Measurements from ENCODE around the gene TARS2.
A peak's percentile ranks its signal among the peaks of the same experiment; 100 is the strongest.

TARS2 gene

DNA sequence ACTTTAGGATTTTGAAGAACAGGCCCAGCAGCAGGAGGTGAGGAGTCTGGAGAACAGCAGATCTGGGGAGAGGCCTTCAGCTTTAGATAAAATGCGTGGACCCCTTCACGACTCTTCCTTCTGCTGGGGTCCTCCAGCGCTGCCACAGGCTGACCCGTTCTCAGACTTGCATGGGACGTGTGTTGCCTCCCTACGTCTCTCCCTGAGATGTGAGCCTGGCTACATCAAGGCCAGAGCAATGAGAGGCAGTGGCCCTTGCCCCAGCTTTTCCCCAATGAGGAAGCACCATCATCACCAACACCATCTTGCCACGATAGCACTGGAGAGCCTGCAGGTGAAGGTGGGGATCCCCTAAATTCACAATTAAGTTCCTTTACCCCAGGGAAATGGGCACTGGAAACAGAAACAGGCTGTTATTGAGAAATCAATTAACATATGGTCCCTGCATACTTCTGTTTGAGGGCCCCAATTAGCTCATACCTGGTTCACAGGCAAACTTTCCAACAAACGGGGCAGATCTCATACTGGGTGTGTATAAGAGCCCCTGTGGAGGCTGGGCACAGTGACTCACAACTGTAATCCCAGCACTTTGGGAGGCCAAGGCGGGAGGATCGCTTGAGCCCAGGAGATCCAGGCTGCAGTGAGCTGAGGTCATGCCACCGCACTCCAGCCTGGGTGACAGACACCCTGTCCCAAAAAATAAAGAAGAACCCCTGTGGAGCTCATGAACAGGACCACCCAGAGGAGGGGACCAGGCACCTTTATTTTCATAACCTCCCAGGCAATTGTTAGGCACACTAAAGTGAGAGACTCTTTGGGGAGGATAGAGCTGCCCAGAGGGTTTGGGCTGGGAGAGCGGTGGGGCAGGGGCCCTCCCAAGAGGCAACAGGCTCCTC is 49.9 kb downstream of the TARS2 start:
- DNase-seq = no peak

DNA sequence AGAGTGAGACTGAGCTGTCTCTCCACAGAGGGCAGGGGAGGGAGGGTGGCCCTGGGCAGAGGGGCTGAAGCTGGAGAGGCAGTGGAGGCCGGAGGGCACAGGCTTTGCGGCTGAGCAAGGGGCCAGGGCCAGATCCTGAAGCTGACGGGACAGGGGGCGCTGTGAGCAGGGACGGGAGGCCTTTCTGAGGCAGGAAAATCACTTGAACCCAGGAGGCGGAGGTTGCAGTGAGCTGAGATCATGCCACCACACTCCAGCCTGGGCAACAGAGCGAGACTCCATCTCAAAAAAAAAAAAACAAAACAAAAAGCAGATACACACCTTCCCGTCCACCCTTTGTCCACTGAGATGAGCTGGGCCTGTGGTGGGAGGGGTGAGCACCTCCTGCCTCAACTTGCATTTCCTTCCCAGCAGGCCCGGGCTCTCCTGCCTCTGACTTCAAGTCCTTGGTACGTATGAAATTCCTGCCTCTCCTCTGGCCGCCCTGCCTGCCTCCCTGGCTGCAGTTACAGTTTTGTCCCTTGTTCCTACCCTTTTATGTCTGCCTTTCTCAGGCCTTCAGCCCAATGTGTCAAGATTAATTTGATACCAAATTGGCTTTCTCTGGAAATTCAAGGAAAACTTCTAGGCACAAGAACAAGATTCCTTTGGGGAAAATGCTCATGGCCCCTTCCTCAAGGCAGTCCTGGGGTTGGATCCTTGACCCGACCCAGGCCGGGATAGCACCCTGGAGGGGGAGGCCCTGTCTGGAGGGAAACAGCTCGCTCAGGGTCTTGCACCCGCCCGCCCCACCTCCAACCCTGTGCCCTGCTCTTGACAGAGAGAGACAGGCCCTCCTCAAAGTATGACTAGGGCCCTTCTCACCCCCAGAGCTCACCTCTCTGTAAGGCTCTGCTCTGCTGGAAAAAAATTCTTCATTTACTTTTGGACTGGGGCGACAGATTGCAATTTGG is 50.8 kb downstream of the TARS2 start:
- no peak for DNase-seq

DNA sequence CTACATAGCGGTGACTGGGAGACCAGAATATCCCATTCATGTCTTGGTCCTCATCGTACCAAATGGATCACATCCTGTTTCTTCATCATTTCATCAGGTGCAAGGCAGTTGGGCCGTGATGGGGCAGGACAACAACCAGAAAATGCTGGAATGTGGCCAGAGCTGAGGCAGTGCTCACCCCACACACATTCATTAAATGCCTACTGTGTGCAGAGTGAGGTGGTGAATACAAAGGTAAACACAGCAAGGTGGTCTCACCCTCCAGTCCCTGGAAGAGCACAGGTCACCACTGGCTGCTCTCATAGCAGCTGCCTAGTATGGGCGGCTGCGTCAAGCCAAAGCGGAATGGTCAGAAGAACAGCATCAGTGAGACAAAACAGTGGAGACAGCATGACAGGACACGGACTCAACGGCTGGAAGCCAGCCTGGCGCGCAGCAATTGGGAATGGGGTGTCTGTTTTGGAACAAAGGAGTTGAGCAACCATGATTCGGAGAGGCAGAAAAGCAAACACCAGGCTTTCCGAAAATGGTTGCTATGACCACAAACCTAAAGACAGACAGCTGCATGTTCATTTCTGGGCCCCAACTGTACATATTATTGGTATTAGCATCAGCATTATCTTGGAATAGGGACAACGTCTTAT is 56.4 kb downstream of the TARS2 start:
- DNase-seq = no peak

DNA sequence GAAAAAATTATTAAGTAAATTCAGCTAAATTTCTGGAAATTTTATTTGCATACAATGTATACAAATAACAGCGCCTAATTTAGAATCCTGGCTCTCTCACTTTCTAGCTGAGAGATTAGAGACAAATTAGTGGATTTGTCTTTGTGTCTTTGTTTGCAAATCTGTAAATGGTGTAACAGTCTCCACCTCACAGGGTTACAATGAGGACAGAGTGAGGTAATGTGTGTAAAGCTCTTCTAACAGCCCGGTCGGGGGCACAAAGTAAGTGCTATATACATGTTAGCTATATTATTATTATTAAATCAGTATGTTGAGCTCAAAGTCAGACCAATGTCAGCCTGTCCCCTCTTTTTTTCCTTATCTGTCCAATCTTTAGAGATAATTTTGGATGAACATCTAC is 57.0 kb downstream of the TARS2 start:
- no peak for DNase-seq

DNA sequence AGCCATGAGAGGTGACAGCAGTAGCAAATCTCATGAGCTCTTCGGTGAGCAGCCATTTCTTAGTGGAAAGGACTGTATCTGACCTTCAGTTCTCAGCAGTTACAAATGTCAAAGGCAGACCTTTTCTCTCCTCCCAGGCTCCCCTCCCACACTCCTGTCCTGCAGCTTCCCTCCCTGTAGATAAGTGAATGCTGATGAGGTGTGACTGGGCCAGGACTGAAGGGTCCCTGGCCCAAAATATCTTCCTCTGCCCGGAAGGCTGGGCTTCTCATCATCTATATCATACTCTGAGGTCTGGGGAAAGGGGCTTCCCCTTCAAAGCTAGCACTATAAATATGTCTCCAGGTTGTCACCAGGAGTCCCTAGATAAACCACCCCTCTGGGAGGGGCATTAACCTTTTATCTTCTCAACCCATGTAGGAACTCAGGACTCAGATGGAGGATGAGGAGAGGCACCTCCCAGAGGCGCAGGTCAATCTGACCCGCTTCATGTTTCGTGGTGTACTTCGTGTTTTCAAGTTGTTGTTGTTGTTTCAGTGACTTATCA is 58.3 kb downstream of the TARS2 start:
- no peak for DNase-seq

DNA sequence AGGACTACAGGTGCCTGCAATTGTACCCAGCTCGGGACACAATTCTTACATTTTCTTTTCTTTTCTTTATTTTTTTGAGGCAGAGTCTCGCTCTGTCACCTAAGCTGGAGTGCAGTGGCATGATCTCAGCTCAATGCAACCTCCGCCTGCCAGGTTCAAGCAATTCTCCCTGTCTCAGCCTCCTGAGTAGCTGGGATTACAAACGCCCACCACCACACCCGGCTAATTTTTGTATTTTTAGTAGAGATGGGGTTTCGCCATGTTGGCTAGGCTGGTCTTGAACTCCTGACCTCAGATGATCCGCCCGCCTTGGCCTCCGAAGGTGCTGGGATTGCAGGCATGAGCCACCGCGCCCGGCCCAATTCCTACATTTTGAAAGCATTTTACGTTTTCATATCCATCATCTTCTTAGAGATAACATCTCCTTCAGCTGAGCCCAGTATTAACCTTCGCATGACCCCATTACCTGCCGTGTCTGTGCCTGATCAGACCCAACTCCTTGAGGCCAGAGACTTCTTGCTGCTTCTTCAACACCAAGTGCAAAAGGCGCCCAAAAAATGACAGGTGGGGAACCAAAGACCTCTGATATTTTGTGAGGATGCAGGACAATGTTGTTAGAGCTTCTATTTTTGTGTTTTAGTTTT is 59.2 kb downstream of the TARS2 start:
- DNase-seq = no peak

DNA sequence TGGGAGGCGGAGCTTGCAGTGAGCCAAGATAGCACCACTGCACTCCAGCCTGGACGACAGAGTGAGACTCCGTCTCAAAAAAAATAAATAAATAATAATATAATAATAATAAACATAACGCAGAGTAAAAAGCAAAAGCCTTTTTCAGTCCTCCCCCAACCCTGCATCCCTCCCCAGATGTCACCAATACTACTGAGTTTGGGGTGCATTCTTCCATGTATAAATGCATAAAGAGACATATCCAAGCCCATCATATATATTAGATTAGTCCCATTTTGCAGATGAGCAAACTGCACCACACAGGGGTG is 61.1 kb downstream of the TARS2 start:
- no peak for DNase-seq

DNA sequence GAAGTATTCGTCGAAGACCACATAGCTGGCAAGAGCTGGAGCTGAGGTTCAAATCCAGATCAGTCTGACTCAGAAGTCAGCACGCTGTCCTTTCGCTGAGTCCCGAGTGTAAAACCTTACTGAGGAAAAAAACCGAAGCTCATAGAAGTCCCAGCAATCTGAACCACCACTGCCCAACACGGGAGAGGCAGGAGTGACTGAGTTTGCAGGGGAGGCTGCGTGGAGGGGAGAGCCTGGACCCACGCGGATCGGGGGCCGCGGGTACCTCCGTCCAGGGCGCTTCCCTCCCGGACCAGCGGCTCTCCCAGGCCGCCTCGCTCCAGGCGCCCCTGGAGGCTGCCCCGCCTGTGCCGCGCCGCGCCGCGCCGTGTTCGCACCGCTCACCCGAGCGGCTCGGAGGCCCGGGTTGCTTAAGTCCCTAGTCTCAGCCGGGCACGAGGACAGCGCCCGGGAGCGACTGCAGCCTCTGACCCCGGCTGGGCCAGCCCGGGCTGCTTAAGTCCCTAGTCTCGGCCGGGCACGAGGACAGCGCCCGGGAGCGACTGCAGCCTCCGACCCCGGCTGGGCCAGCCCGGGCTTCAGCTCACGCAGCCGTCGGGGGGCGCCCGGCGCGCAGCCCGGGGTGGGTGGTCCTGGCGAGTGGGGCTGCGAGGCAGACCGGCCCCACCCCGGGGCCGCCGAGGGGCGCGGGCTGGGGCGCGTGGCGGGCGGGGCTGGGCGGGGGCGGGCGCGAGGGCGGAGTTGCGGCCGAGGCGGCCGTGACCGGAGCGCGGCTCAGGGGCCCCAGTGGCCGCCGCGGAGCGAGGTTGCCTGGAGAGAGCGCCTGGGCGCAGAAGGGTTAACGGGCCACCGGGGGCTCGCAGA is 61.6 kb downstream of the TARS2 start, which contains the start of gene ADAMTSL4:
Gene ADAMTSL4 (plus strand): TSS at position 777 of the 864 bp plus-strand sequence. CDS start 2,881 bp downstream, outside the sequence.
- peak in 12 of 56 donors; percentile 7 to 48 (median 21) for DNase-seq

DNA sequence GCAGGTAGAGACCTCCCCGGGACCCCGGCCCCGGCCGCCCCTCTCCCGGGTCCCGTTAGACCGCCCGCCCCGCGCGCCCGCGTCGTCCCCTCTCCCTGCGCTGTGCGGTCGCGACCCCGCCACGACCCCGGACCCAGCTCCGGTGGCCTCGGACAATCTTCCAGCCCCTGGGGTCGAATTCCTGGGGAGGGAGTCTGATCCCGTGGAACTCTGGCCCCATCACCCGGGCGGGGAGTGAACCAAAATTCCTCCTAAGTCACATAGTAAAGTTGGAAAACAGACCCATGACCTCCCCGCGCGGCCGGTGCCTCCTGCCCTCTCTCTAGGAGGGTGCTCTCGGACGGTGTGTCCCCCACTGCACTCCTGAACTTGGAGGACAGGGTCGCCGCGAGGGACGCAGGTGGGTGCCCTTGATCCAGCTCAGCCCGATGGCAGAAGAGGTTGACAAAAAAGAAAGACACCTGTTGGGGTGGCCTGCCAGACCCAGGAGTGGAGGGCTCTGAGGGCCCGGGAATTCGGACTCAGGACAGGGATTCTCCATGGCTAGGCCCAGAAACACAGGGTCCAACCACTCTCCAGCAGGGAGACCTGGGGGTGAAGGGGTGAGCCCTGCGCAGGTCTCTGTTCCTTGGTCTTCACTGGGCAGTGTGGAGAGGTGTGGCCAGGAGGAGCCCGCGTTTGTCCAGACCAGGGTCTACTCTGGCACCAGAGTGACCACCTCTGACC is 62.4 kb downstream of the TARS2 start:
- DNase-seq = peak in 1 of 56 donors; percentile 40

DNA sequence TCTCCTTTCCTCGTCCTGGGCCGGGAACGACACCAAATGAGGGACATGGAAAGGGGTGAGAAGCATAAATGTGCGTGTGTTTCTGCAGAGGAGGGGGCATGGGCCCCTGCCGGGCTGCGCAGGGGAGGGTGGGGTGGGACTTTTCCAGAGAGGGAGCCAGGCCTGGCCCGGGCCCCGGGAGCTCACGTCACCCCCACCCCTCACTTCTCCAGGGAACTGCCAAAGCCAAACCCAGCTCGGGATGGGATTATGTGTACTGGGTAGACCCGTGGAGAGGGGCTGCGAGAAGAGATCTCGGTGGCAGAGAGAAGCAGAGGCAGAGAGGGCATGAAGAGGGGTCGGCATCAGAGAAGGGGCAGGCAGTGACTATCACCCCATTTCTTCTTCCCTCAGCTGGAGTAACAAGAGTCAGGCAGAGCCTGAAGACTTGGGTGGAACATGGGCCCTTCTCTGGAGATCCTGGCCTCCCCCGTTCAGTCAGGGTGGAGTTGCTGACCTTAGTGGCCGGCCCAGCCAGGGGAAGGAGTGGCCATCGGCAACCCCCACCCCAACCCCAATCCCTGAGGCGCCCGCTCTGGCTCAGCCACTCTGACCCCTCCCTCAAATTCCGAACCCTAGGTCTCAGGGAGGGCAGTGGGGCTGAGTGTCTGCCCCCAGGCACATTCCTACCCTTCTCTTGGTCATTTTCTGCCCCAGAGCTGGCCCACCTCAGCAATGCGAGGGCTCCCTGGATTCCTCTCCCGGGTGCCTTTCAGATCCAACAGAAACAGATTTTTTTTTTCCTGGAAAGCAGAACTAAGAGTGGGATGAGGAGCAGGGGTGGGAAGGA is 63.2 kb downstream of the TARS2 start:
- DNase-seq = peak in 3 of 56 donors; percentile 16 to 24 (median 21)

DNA sequence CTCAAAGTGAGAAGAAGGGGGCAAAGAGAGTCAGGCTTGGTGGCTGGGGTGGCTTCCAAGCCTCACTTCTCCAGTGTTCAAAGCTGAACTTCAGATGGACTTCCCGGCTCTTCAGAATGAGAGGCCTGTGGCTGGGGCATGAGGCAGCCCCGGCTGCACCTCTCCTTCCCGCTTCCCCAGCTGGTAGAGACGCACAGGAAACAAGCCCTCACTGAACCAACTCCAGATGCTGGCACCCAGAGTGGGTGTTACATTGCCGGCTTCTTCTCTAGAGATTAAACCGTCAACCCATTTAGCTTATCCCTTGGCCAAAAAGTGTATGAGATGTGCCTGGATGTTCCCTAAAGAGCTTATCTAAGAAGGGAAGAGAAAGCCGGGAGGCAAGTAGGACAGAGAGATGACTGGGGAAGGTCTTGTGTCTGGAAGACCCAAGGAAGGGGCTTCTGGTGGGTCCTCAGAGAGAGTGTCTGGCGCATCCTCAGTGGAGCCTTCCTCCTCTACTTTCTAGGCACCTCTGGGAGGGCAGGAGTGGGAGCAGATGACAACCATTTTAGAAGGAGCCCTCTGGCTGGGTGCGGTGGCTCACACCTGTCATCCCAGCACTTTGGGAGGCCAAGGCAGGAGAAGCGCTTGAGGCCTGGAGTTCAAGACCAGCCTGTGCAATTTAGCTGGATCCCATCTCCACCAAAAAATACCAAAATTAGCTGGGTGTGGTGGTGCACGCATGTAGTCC is 64.0 kb downstream of the TARS2 start:
- DNase-seq = peak in 3 of 56 donors; percentile 10 to 17 (median 14)

DNA sequence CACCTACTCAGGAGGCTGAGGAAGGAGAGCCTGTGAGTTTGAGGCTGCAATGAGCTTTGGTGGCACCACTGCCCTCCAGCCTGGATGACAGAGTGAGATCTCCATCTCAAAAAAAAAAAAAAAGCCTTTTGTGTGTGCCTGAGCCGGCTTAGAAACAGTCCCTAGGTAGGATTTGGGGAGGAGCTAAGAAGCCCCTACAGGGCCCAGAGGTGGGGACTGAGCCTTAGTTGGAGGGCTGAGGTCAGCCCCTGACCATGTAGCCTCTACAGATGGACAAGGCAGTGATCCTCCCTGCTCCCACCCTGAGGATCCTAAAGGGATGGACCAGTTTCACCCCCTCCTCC is 64.5 kb downstream of the TARS2 start:
- no peak for DNase-seq

DNA sequence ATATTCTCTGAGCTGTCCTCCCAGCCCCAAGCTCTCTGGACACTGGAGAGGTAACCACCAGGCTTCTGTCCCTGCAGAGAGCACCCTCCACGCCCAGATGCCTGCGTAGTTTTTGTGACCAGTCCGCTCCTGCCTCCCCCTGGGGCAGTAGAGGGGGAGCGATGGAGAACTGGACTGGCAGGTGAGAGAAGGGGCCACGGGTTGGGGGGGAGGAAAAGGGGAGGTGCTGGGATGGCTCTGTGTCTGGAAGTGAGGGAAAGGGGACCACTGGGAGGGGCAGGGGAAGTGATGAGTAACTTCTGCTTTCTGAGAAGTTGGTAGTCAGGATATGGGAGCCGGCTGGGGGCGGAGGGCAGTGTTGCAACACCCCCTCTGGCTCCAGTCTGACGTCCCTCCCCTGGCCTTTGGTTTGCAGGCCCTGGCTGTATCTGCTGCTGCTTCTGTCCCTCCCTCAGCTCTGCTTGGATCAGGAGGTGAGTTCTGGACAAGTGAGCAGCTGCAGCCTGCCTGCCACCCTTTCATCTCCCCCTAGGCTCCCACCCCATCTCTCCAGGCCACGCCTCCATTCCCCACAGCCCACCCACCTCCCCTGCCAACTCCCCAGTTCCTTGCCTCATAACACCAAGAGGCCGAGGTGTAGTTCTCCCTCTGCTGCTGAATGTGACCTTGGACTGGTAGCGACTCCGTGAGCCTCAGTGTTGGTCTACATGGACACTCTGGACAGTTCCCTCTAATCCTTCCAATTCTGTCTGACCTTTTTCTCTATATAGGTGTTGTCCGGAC is 65.1 kb downstream of the TARS2 start:
- DNase-seq = peak in 31 of 56 donors; percentile 6 to 60 (median 28)

DNA sequence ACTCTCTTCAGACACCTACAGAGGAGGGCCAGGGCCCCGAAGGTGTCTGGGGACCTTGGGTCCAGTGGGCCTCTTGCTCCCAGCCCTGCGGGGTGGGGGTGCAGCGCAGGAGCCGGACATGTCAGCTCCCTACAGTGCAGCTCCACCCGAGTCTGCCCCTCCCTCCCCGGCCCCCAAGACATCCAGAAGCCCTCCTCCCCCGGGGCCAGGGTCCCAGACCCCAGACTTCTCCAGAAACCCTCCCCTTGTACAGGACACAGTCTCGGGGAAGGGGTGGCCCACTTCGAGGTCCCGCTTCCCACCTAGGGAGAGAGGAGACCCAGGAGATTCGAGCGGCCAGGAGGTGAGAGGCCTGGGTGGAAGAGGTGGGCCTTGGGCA is 65.7 kb downstream of the TARS2 start:
- DNase-seq = no peak

DNA sequence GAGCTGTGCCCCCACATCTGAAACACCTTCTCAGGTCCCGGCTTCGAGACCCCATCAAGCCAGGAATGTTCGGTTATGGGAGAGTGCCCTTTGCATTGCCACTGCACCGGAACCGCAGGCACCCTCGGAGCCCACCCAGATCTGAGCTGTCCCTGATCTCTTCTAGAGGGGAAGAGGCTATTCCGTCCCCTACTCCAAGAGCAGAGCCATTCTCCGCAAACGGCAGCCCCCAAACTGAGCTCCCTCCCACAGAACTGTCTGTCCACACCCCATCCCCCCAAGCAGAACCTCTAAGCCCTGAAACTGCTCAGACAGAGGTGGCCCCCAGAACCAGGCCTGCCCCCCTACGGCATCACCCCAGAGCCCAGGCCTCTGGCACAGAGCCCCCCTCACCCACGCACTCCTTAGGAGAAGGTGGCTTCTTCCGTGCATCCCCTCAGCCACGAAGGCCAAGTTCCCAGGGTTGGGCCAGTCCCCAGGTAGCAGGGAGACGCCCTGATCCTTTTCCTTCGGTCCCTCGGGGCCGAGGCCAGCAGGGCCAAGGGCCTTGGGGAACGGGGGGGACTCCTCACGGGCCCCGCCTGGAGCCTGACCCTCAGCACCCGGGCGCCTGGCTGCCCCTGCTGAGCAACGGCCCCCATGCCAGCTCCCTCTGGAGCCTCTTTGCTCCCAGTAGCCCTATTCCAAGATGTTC is 66.3 kb downstream of the TARS2 start:
- DNase-seq = no peak

DNA sequence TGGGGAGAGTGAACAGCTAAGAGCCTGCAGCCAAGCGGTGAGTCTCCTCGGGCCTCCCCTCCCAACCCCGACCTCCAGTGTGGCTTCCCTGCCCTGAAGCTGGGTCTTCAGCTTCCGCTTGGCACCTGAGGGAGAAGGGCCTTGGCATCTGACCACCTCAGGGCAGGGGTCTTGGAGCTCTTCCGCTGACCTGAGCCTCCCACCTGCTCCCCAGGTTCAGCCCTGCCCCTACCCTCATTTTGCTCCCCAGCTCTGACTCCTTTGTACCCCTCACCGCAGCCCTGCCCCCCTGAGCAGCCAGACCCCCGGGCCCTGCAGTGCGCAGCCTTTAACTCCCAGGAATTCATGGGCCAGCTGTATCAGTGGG is 66.8 kb downstream of the TARS2 start:
- no peak for DNase-seq
